Vagina (tissue), 2 donors: ENCODE measurements around the gene RANBP17. TPM values are rescaled to one million over a fixed set of nuclear protein-coding genes. Genes with fewer than 3 reads are reported as not detected.

ENCODE experiments used
- DNase-seq, 2 donors: peaks; one replicate each; pipeline ENCODE4 v3.0.0-alpha.2; 2017; ENCODE audit errors: extremely low spot score in 2 of 2
- H3K27ac ChIP-seq: fragments of 200-600 bp; sonication (generic); one replicate; pipeline ENCODE4 v1.5.1; 2019
- H3K27me3 ChIP-seq: fragments of 200-600 bp; sonication (generic); one replicate; pipeline ENCODE4 v1.5.1; 2019
- H3K36me3 ChIP-seq, 2 donors: fragments of 200-600 bp; sonication (generic); one replicate each; pipeline ENCODE4 v1.5.1; 2017 to 2019
- H3K4me1 ChIP-seq: fragments of 200-600 bp; sonication (generic); one replicate; pipeline ENCODE4 v1.5.1; 2019
- H3K4me3 ChIP-seq, 2 donors: fragments of 200-600 bp; sonication (generic); 1 replicate in 1 of 2; 2 replicates in 1 of 2; pipeline ENCODE4 v1.5.1; 2016 to 2019
- H3K9me3 ChIP-seq: fragments of 200-600 bp; sonication (generic); one replicate; pipeline ENCODE4 v1.5.1; 2019
- CTCF ChIP-seq, 3 experiments: fragments of 450-650 bp in 2 of 3; fragments of 200-600 bp in 1 of 3; sonication (generic) in 1 of 3; IDR thresholded peaks; one replicate each; pipeline ENCODE4 v1.5.1; 2017 to 2019; ENCODE audit warnings: antibody characterized with exemption in 3 of 3, mild to moderate bottlenecking in 2 of 3, moderate library complexity in 2 of 3
- POLR2A ChIP-seq, 2 donors: fragments of 450-650 bp; IDR thresholded peaks; one replicate each; pipeline ENCODE4 v1.6.1; 2017; ENCODE audit warnings: antibody characterized with exemption in 2 of 2, mild to moderate bottlenecking in 2 of 2, moderate library complexity in 2 of 2
- POLR2AphosphoS5 ChIP-seq, 2 donors: sonication (generic); formaldehyde crosslinking; IDR thresholded peaks; one replicate each; pipeline ENCODE4 v1.9.0; 2017; ENCODE audit warnings: antibody characterized with exemption in 2 of 2, mild to moderate bottlenecking in 2 of 2, low read depth in 1 of 2; ENCODE audit not compliant: insufficient read depth in 1 of 2
- intact Hi-C: fragments of 100-400 bp; cut with DNase I; formaldehyde crosslinking; loops from one replicate; pipeline ENCODE4 v1.15.1; 2023
- total RNA-seq: library from RNA; depleted of rRNA; stranded (reverse); fragments of >200 nt; gene quantifications from one replicate; pipeline ENCODE4 v1.2.3, GENCODE V29; 2016

The RANBP17 gene
- total RNA-seq, 1 donor from 2014 or later, result 5.4 TPM

DNA sequence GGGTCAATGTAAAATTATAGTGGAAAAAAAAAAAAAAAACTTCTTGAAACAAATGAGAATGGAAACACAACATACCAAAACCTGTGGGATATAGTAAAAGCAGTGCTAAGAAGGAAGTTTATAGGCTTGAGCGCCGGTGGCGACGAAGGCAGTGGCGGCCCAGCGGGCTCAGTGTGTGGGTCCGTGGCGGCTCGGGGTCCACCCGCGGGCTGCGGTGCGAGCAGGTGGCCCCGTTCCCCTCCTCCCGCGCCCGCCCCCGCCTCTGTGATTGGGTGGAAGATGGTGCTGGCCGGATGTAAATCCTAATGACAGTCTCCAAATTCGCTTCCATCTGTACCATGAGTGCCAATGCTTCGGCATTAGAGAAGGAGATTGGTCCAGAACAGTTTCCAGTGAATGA is 389.7 kb downstream of the RANBP17 start:
- H3K4me1 ChIP-seq, result no peaks in the 10 kb centered on the region
- peaks cover 4% of the 10 kb centered on the region for H3K9me3 ChIP-seq
- intact Hi-C loops, result no loop called here
- H3K27me3 ChIP-seq, result no peaks in the 10 kb centered on the region
- no peak overlapping the region for H3K4me3 ChIP-seq
- no peak for TF ChIP-seq CTCF (IDR thresholded peaks at IDR 0.05)
- no peak for TF ChIP-seq POLR2A (IDR thresholded peaks at IDR 0.05)
- TF ChIP-seq POLR2AphosphoS5 (IDR thresholded peaks at IDR 0.05; ENCODE audit: insufficient read depth in 1 of 2, low read depth in 1 of 2), result no peak
- H3K36me3 ChIP-seq, result no peaks in the 10 kb centered on the region
- no peak for DNase-seq
- H3K27ac ChIP-seq, result no peak overlapping the region

- H3K27ac ChIP-seq, result no peak overlapping the region
- no peak for TF ChIP-seq POLR2A (IDR thresholded peaks at IDR 0.05)
- no peak for TF ChIP-seq POLR2AphosphoS5 (IDR thresholded peaks at IDR 0.05; ENCODE audit: insufficient read depth in 1 of 2, low read depth in 1 of 2)
- no peak for TF ChIP-seq CTCF (IDR thresholded peaks at IDR 0.05)
- H3K36me3 ChIP-seq, result no peaks in the 10 kb centered on the region
- DNase-seq, result no peak
- intact Hi-C loops, result no loop called here
- no peaks in the 10 kb centered on the region for H3K27me3 ChIP-seq
- H3K4me1 ChIP-seq, result no peaks in the 10 kb centered on the region
- H3K9me3 ChIP-seq, result peaks cover 4% of the 10 kb centered on the region
- H3K4me3 ChIP-seq, result no peak overlapping the region
Measured at GRCh38 chr5:171252674-171253073, 390.9 kb downstream of the RANBP17 start.

DNA sequence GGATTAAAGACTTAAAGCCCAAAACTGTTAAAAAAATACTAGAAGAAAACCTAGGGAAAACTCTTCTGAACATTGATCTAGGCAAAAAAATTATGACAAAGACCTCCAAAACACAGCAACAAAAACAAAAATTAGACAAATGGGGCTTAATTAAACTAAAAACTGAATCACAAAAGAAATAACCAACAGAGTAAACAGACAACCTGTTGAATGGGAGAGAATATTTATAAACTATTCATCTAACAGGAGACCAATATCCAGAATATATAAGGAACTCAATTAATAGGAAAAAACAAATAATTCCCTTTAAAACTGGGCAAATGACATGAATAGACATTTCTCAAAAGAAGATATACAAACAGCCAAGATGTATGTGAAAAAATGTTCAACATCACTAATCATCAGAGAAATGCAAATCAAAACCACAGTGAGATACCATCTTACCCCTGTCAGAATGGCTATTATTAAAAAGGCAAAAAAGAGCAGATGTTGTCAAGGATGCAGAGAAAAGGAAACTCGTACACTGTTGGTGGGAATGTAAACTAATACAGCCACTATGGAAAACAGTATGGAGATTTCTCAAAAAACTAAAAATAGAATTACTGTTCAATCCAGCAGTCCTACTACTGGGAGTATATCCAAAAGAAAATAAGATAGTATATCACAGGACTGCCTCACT is 397.1 kb downstream of the RANBP17 start:
- no peak for DNase-seq
- intact Hi-C loops, result no loop called here
- H3K9me3 ChIP-seq, result no peaks in the 10 kb centered on the region
- H3K4me3 ChIP-seq, result no peak overlapping the region
- no peak overlapping the region for H3K27ac ChIP-seq
- H3K36me3 ChIP-seq, result no peaks in the 10 kb centered on the region
- TF ChIP-seq POLR2AphosphoS5 (IDR thresholded peaks at IDR 0.05; ENCODE audit: insufficient read depth in 1 of 2, low read depth in 1 of 2), result no peak
- no peak for TF ChIP-seq POLR2A (IDR thresholded peaks at IDR 0.05)
- no peak for TF ChIP-seq CTCF (IDR thresholded peaks at IDR 0.05)
- no peaks in the 10 kb centered on the region for H3K27me3 ChIP-seq
- no peaks in the 10 kb centered on the region for H3K4me1 ChIP-seq

GRCh38 chr5:171261361-171261760 is 399.5 kb downstream of the RANBP17 start:
- Histone ChIP-seq H3K27me3 (no peaks in the 10 kb centered on the region), H3K27ac (no peak overlapping the region), H3K4me1 (no peaks in the 10 kb centered on the region), H3K36me3 (no peaks in the 10 kb centered on the region), H3K4me3 (no peak overlapping the region), H3K9me3 (no peaks in the 10 kb centered on the region)
- DNase-seq, result no peak
- intact Hi-C loops, result no loop called here
- TF ChIP-seq POLR2AphosphoS5 (IDR thresholded peaks at IDR 0.05; ENCODE audit: insufficient read depth in 1 of 2, low read depth in 1 of 2) (no peak), POLR2A (IDR thresholded peaks at IDR 0.05) (no peak), CTCF (IDR thresholded peaks at IDR 0.05) (no peak)

- intact Hi-C loops, result no loop called here
- Histone ChIP-seq H3K36me3 (no peaks in the 10 kb centered on the region), H3K9me3 (no peaks in the 10 kb centered on the region), H3K27ac (no peak overlapping the region), H3K4me1 (no peaks in the 10 kb centered on the region), H3K4me3 (no peak overlapping the region), H3K27me3 (no peaks in the 10 kb centered on the region)
- no peak for DNase-seq
- TF ChIP-seq POLR2AphosphoS5 (IDR thresholded peaks at IDR 0.05; ENCODE audit: insufficient read depth in 1 of 2, low read depth in 1 of 2) (no peak), POLR2A (IDR thresholded peaks at IDR 0.05) (no peak), CTCF (IDR thresholded peaks at IDR 0.05) (no peak)
Measured at GRCh38 chr5:171261904-171262303, 400.1 kb downstream of the RANBP17 start.
